Activated T-helper 1 cell treated with anti-CD3 and anti-CD28 coated beads, Interleukin-12 subunit alpha, Interleukin-12 subunit beta, Interleukin-2, Interleukin-4 antibody, amounts not matched to agents 30 ng/mL and 10 ng/mL and 1 ng/mL, durations not matched to agents 14 hours and 24 hours and 36 hours (primary cell): ENCODE data around the gene CLASP1. TPM values are rescaled to one million over a fixed set of nuclear protein-coding genes. Genes with fewer than 3 reads are reported as not detected.
"Not testable (repeated sequence)": the region's sequence is repeated elsewhere in the genome, so short reads cannot be mapped to it uniquely, and the experiment has no call there.

ENCODE experiments used
- DNase-seq: peaks from one replicate; pipeline ENCODE4 v3.0.0; 2021; ENCODE audit warnings: low spot score
- H3K27ac Mint-ChIP-seq: one replicate; pipeline ENCODE4 v1.8.0; 2021; ENCODE audit warnings: mild to moderate bottlenecking, mixed read lengths
- H3K27me3 Mint-ChIP-seq: one replicate; pipeline ENCODE4 v1.8.0; 2022; ENCODE audit warnings: mild to moderate bottlenecking, moderate library complexity, mixed read lengths; ENCODE audit not compliant: insufficient read depth
- H3K36me3 Mint-ChIP-seq: one replicate; pipeline ENCODE4 v1.8.0; 2021; ENCODE audit warnings: low read depth, mixed read lengths
- H3K4me1 Mint-ChIP-seq: one replicate; pipeline ENCODE4 v1.8.0; 2021; ENCODE audit warnings: low read depth, mixed read lengths
- H3K4me3 Mint-ChIP-seq: one replicate; pipeline ENCODE4 v1.8.0; 2021; ENCODE audit warnings: mild to moderate bottlenecking, moderate library complexity, mixed read lengths
- H3K9me3 Mint-ChIP-seq: one replicate; pipeline ENCODE4 v1.8.0; 2021; ENCODE audit warnings: mixed read lengths
- intact Hi-C: fragments of 100-400 bp; cut with micrococcal nuclease; formaldehyde crosslinking; loops from one replicate; pipeline ENCODE4 v1.15.1; 2024
- total RNA-seq: library from RNA; stranded (reverse); gene quantifications from 2 replicates; pipeline ENCODE4 v1.2.3, GENCODE V29; 2022

CLASP1 gene
- total RNA-seq, 1 donor from 2014 or later, result 62.6 TPM

- H3K36me3 Mint-ChIP-seq, result peaks cover 5% of the 10 kb centered on the region
- no peaks in the 10 kb centered on the region for H3K4me1 Mint-ChIP-seq
- H3K27ac Mint-ChIP-seq, result no peak overlapping the region
- intact Hi-C loops, result no loop called here
- no peaks in the 10 kb centered on the region for H3K27me3 Mint-ChIP-seq
- H3K4me3 Mint-ChIP-seq, result no peak overlapping the region
- H3K9me3 Mint-ChIP-seq, result no peaks in the 10 kb centered on the region
- DNase-seq, result no peak
Measured at GRCh38 chr2:121334581-121335293, 314.5 kb downstream of the CLASP1 start.

DNA sequence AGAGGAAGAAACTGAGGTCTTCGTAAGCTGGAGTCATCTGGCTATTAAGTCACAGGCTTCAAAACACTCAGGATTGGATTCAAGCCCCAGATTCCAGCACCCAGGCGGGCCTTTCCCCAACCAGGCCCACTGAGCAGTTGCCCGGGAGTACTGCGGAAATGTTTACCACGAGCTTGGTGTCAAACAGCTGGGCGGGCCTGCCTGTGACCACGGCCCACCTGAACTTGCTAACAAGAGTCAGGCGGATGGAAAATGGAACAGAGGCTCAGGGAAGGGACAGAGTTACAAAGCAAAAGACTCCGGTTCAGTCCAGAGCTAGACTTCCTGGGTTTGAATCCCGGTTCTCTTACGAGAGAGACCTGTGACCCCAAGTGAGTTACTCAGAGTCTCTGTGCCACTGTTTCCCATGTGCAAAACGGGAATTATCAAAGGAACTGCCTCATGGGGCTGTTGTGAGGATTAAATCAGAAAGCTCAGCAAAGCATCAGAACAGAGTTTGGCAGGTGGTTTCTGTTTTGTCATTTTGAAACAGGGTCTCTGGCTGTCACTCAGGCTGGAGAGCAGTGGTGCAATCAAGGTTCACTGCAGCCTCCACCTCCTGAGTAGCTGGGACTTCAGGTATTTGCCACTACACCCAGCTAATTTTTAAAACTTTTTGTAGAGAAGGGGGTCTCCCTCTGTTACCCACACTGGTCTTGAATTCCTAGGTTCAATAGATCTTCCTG is 315.3 kb downstream of the CLASP1 start:
- intact Hi-C loops, result no loop called here
- H3K4me3 Mint-ChIP-seq, result no peak overlapping the region
- H3K27ac Mint-ChIP-seq, result no peak overlapping the region
- DNase-seq, result no peak
- H3K36me3 Mint-ChIP-seq, result peaks cover under 1% of the 10 kb centered on the region
- H3K27me3 Mint-ChIP-seq, result no peaks in the 10 kb centered on the region
- H3K4me1 Mint-ChIP-seq, result no peaks in the 10 kb centered on the region
- no peaks in the 10 kb centered on the region for H3K9me3 Mint-ChIP-seq

- Mint-ChIP-seq H3K27me3 (peaks cover 2% of the 10 kb centered on the region), H3K4me3 (no peak overlapping the region), H3K27ac (no peak overlapping the region)
Measured at GRCh38 chr2:121333231-121333630, 316.0 kb downstream of the CLASP1 start.

GRCh38 chr2:121331324-121331723 is 317.9 kb downstream of the CLASP1 start:
- H3K27ac Mint-ChIP-seq, H3K4me1 Mint-ChIP-seq, H3K4me3 Mint-ChIP-seq, DNase-seq, H3K27me3 Mint-ChIP-seq, H3K36me3 Mint-ChIP-seq, H3K9me3 Mint-ChIP-seq, intact Hi-C loops: not testable (repeated sequence)

More at GRCh38 chr2:121333231-121333630, 316.0 kb downstream of the CLASP1 start:
- intact Hi-C loops, result no loop called here
- no peaks in the 10 kb centered on the region for H3K36me3 Mint-ChIP-seq
- no peak for DNase-seq
- H3K4me1 Mint-ChIP-seq, result no peaks in the 10 kb centered on the region
- no peaks in the 10 kb centered on the region for H3K9me3 Mint-ChIP-seq

DNA sequence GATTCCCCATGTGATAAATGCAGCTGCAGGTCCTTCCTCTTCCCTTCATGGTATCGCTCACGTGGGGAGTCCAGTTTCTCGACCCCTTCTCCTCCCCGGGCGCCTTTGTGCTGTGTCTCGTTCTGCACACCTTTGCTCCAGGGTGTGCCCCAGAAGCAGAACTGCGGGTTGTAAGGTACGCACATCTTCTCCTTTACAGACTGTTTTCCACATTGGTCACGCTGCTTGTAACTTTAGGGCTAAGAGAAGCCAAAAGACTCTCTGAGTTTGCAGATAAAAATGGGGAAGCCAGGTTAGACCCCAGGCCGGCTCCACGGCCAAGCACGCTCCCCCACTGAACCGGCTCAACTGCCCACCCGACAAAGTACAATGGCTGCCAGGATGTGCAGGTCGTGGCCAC is 318.3 kb downstream of the CLASP1 start:
- H3K36me3 Mint-ChIP-seq, result no peaks in the 10 kb centered on the region
- peaks cover 3% of the 10 kb centered on the region for H3K27me3 Mint-ChIP-seq
- H3K9me3 Mint-ChIP-seq, result no peaks in the 10 kb centered on the region
- H3K4me3 Mint-ChIP-seq, result no peak overlapping the region
- intact Hi-C loops, result no loop called here
- H3K4me1 Mint-ChIP-seq, result no peaks in the 10 kb centered on the region
- no peak overlapping the region for H3K27ac Mint-ChIP-seq
- DNase-seq, result no peak

DNA sequence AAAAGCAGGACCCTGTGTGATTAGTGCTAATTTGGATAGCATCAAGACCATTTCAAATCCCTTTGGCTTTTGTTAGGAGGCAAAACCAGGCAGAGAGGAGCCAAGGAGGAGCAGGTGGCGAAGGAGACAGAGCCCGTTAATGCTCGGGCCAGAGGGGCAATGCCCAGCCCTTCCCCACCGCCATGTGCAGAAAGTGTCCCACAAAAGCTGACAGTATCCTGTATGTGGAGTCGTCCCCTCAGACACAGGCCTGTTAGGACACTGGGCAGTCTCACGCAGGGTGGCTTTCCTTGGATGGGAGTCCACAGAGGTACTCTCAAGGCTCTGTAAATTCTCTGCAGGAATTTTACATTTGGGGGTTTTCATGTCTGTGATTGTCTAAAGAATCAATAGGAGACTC is 319.5 kb downstream of the CLASP1 start:
- DNase-seq, result no peak
- Mint-ChIP-seq H3K36me3 (no peaks in the 10 kb centered on the region), H3K4me3 (no peak overlapping the region), H3K9me3 (no peaks in the 10 kb centered on the region), H3K27ac (no peak overlapping the region), H3K4me1 (no peaks in the 10 kb centered on the region), H3K27me3 (peaks cover 4% of the 10 kb centered on the region)
- intact Hi-C loops, result no loop called here

- H3K36me3 Mint-ChIP-seq, result no peaks in the 10 kb centered on the region
- H3K27ac Mint-ChIP-seq, result no peak overlapping the region
- H3K4me3 Mint-ChIP-seq, result no peak overlapping the region
- DNase-seq, result no peak
- no peaks in the 10 kb centered on the region for H3K4me1 Mint-ChIP-seq
- H3K9me3 Mint-ChIP-seq, result no peaks in the 10 kb centered on the region
- intact Hi-C loops, result no loop called here
- H3K27me3 Mint-ChIP-seq, result peaks cover 5% of the 10 kb centered on the region
Measured at GRCh38 chr2:121326628-121327027, 322.6 kb downstream of the CLASP1 start.

GRCh38 chr2:121324601-121325000 is 324.7 kb downstream of the CLASP1 start:
- H3K36me3 Mint-ChIP-seq, result no peaks in the 10 kb centered on the region
- H3K9me3 Mint-ChIP-seq, result no peaks in the 10 kb centered on the region
- intact Hi-C loops, result no loop called here
- H3K4me1 Mint-ChIP-seq, result no peaks in the 10 kb centered on the region
- H3K27ac Mint-ChIP-seq, result no peak overlapping the region
- H3K27me3 Mint-ChIP-seq, result peaks cover 5% of the 10 kb centered on the region
- no peak for DNase-seq
- no peak overlapping the region for H3K4me3 Mint-ChIP-seq

DNA sequence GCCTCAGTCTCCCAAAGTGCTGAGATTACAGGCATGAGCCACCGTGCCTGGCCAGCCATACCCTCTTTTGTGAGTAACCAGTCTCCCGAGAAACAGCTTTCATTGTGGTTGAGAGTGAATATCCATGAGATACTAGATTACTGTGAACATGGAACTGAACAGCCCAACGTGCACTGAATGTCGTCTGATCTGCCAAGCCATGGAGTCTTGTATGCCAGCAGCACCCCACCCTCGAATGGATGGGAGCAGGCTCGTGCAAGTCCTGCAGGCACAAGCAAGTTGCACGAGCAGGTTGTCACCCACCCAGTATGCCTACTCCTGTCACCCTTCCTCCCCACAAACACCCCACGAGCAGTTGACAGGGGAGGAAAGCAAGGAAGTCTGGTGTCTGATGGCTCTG is 327.8 kb downstream of the CLASP1 start:
- Mint-ChIP-seq H3K27ac (no peak overlapping the region), H3K36me3 (no peaks in the 10 kb centered on the region), H3K4me1 (no peaks in the 10 kb centered on the region), H3K4me3 (no peak overlapping the region), H3K9me3 (no peaks in the 10 kb centered on the region), H3K27me3 (peaks cover 4% of the 10 kb centered on the region)
- DNase-seq, result no peak
- intact Hi-C loops, result no loop called here

DNA sequence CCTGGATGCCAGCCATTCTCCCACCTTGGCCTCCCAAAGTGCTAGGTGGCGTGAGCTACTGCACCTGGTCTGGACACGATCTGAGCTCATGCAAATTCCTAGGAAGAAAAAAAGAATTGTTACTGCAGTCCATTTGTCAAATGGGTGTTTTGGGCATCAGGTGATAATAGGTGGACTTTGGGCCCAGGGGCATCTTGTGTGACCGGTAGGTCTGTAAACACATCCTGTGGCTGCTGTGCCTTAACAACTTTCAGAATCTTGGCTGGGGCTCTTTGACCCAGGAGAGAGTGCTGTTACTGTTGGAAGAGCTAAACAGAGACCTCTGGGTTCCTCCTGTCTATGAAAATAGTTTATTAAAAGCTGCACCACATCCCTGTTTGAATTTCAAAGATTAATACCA is 329.3 kb downstream of the CLASP1 start:
- intact Hi-C loops, result no loop called here
- no peak overlapping the region for H3K27ac Mint-ChIP-seq
- H3K9me3 Mint-ChIP-seq, result no peaks in the 10 kb centered on the region
- H3K4me1 Mint-ChIP-seq, result no peaks in the 10 kb centered on the region
- no peak overlapping the region for H3K4me3 Mint-ChIP-seq
- no peaks in the 10 kb centered on the region for H3K36me3 Mint-ChIP-seq
- DNase-seq, result no peak
- H3K27me3 Mint-ChIP-seq, result peaks cover 1% of the 10 kb centered on the region

DNA sequence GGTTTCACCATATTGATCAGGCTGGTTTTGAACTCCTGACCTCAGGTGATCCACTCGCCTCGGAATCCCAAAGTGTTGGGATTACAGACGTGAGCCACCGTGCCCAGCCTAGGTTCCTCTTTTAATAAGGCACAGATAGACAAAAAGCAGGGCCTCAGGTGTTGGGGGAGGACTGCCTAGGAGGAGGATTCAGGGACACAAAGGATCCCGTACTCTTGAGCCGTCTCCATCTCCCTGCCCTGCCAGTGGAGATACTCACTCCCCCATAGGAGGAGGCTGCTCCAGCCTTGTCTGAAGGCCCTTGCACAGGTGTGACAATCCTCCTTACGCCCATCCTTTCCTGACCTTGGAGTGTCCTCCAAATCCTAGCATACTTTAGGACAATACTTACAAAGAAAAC is 332.3 kb downstream of the CLASP1 start:
- H3K9me3 Mint-ChIP-seq, result no peaks in the 10 kb centered on the region
- H3K4me1 Mint-ChIP-seq, result no peaks in the 10 kb centered on the region
- H3K4me3 Mint-ChIP-seq, result no peak overlapping the region
- H3K27ac Mint-ChIP-seq, result no peak overlapping the region
- intact Hi-C loops, result no loop called here
- DNase-seq, result no peak
- H3K27me3 Mint-ChIP-seq, result peaks cover 6% of the 10 kb centered on the region
- no peaks in the 10 kb centered on the region for H3K36me3 Mint-ChIP-seq

GRCh38 chr2:121313701-121314100 is 335.6 kb downstream of the CLASP1 start:
- H3K9me3 Mint-ChIP-seq, intact Hi-C loops, DNase-seq, H3K4me3 Mint-ChIP-seq, H3K36me3 Mint-ChIP-seq, H3K27ac Mint-ChIP-seq: not testable (repeated sequence)
- peaks cover 13% of the 10 kb centered on the region for H3K4me1 Mint-ChIP-seq
- peaks cover 24% of the 10 kb centered on the region for H3K27me3 Mint-ChIP-seq

- no peaks in the 10 kb centered on the region for H3K36me3 Mint-ChIP-seq
- H3K27me3 Mint-ChIP-seq, result peaks cover 34% of the 10 kb centered on the region
- intact Hi-C loops, result no loop called here
- peaks cover 13% of the 10 kb centered on the region for H3K4me1 Mint-ChIP-seq
- H3K4me3 Mint-ChIP-seq, result no peak overlapping the region
- H3K27ac Mint-ChIP-seq, result no peak overlapping the region
- H3K9me3 Mint-ChIP-seq, result no peaks in the 10 kb centered on the region
- peak; percentile 15 for DNase-seq
Measured at GRCh38 chr2:121309801-121310200, 339.5 kb downstream of the CLASP1 start.
